Adrenal gland (tissue), 12 donors: ENCODE measurements around the gene THSD7A. TPM values are rescaled to one million over a fixed set of nuclear protein-coding genes. Genes with fewer than 3 reads are reported as not detected.

Experiments used
- DNase-seq, 7 donors: peaks; one replicate each; pipeline ENCODE4 v3.0.0-alpha.2; 2019 to 2020
- H3K27ac ChIP-seq, 5 donors: fragments of 200-600 bp; sonication (generic) in 4 of 5; 1 replicate in 3 of 5; 2 replicates in 2 of 5; pipeline versions ENCODE4 v1.5.1 to v1.8.0; 2016 to 2020; ENCODE audit warnings: mild to moderate bottlenecking in 1 of 5
- H3K27me3 ChIP-seq: fragments of 200-600 bp; 2 replicates; pipeline ENCODE4 v1.8.0; 2021
- H3K36me3 ChIP-seq, 2 donors: fragments of 200-600 bp; replicated peaks in 1 of 2; 1 replicate in 1 of 2; 2 replicates in 1 of 2; pipeline versions ENCODE4 v1.5.1 to v1.8.0; 2018 to 2022
- H3K4me1 ChIP-seq, 2 donors: fragments of 200-600 bp; replicated peaks in 1 of 2; 1 replicate in 1 of 2; 2 replicates in 1 of 2; pipeline versions ENCODE4 v1.5.1 to v1.8.0; 2018 to 2021
- H3K4me3 ChIP-seq, 4 donors: fragments of 200-600 bp; sonication (generic) in 3 of 4; one replicate each; pipeline ENCODE4 v1.5.1; 2016 to 2018
- H3K9me3 ChIP-seq, 3 donors: fragments of 200-600 bp; sonication (generic) in 1 of 3; replicated peaks in 1 of 3; 1 replicate in 2 of 3; 2 replicates in 1 of 3; pipeline versions ENCODE4 v1.5.1 to v1.8.0; 2016 to 2021
- POLR2A ChIP-seq, 2 donors: fragments of 450-650 bp; IDR thresholded peaks; one replicate each; pipeline ENCODE4 v1.6.1; 2017; ENCODE audit warnings: antibody characterized with exemption in 2 of 2, mild to moderate bottlenecking in 2 of 2, moderate library complexity in 1 of 2
- WGBS, 4 donors: extraction: QIAGEN DNeasy Blood & Tissue Kit in 2 of 4; methylation state at CpG; one replicate each; pipeline versions ENCODE4 v1.1.5 to v1.1.7; 2013 to 2017; 5-methylcytosine and 5-hydroxymethylcytosine counted together
- intact Hi-C, 2 donors: fragments of 100-400 bp; cut with DNase I; formaldehyde crosslinking; loops; one replicate each; pipeline versions ENCODE4 v1.14.1 to v1.15.0; 2022 to 2023
- polyA plus RNA-seq, 3 donors: library from polyadenylated mRNA; stranded (reverse); fragments of 200-250 nt in 2 of 3; fragments of 350-450 nt in 1 of 3; fragmentation: Illumina TruSeq in 1 of 3; extraction: RNeasy Lipid Tissue Mini Kit (QIAGEN cat#74804) in 1 of 3; gene quantifications; one replicate each; pipeline ENCODE4 v1.2.3, GENCODE V29; 2013 to 2014
- total RNA-seq, 9 donors: library from RNA; depleted of rRNA in 4 of 9; stranded (reverse); fragments of >200 nt in 4 of 9; fragments of 120-200 nt in 1 of 9; fragmentation: NEBNext Ultra II Directional in 1 of 9; extraction: Animal tissue kit (Norgen Biotek cat#: 25700) in 1 of 9; gene quantifications; one replicate each; pipeline versions ENCODE4 v1.1.0 to v1.2.4, GENCODE V29; 2013 to 2023
- TF ChIP-seq, protein P1 (sequence below), 6 experiments: fragments of 450-650 bp in 4 of 6; fragments of 200-600 bp in 2 of 6; sonication (generic) in 1 of 6; IDR thresholded peaks; 1 replicate in 5 of 6; 2 replicates in 1 of 6; pipeline versions ENCODE4 v1.5.1 to v1.8.0; 2016 to 2021; ENCODE audit warnings: antibody characterized with exemption in 6 of 6, mild to moderate bottlenecking in 2 of 6, moderate library complexity in 1 of 6
- donor health status: healthy with polysubstance abuse.
- donor health status: Bipolar disorder and iron deficiency.
- donor health status: DM: yes; HTN: yes; CAD: no.
- donor health status: DM: no; HTN: no; CAD: no.
- donor health status: DM: no; HTN: no; CAD: no.
- donor health status: DM: yes; HTN: yes; CAD: no.

The THSD7A gene
- total and polyA plus RNA-seq, 12 donors: 0.74 to 18.4 (median 4.8) TPM

DNA sequence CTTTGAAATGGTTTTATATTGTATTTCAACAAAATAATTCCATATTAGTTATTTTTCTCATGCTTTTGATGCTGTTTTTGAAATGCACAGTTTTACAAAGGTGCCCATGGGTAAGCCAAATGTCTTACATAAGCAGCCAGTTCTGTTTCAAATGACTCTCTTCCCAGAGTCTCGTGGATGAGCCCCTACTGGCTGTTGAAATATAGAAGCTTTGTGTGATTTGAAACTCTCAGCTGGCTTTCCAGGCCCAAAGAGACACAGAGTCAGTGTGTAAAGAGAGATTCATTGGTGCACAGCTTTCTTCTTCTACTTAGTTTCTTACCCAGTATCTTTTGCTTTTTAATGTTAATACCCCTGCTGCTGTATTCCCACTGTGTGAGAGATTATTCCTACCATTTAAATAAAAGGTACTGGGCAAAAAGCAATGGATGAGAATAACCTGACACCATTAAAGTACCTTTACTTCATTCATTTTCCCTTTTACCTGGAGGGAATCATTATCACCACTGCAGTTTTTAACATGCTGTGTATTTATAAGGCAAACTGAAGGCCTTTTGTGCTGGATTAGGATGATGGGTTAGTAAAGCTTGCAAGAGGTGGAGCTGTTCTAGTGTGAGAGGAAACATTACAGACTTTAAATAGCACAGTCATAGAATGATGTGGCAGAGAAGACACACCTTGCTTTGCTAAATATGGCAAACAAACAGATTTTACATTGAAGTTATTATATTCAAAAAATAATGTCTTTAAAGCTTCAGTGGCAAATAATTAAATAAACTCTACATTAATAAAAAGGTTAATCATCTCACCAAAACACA, 415.1 kb downstream of the THSD7A start:
- no peaks in the 10 kb centered on the region for H3K27me3 ChIP-seq
- H3K4me1 ChIP-seq: no peaks in the 10 kb centered on the region
- WGBS, 4 donors: 48 to 78% (median 68%) methylated on average over 1 of the region's 1 CpG
- no peak for DNase-seq
- no peaks in the 10 kb centered on the region for H3K36me3 ChIP-seq
- H3K27ac ChIP-seq: no peak overlapping the region
- intact Hi-C loops: no loop called here
- H3K9me3 ChIP-seq: no peaks in the 10 kb centered on the region
- TF ChIP-seq, protein P1, sequence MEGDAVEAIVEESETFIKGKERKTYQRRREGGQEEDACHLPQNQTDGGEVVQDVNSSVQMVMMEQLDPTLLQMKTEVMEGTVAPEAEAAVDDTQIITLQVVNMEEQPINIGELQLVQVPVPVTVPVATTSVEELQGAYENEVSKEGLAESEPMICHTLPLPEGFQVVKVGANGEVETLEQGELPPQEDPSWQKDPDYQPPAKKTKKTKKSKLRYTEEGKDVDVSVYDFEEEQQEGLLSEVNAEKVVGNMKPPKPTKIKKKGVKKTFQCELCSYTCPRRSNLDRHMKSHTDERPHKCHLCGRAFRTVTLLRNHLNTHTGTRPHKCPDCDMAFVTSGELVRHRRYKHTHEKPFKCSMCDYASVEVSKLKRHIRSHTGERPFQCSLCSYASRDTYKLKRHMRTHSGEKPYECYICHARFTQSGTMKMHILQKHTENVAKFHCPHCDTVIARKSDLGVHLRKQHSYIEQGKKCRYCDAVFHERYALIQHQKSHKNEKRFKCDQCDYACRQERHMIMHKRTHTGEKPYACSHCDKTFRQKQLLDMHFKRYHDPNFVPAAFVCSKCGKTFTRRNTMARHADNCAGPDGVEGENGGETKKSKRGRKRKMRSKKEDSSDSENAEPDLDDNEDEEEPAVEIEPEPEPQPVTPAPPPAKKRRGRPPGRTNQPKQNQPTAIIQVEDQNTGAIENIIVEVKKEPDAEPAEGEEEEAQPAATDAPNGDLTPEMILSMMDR (IDR thresholded peaks at IDR 0.05): no peak
- TF ChIP-seq POLR2A (IDR thresholded peaks at IDR 0.05): no peak
- H3K4me3 ChIP-seq: no peak overlapping the region

DNA sequence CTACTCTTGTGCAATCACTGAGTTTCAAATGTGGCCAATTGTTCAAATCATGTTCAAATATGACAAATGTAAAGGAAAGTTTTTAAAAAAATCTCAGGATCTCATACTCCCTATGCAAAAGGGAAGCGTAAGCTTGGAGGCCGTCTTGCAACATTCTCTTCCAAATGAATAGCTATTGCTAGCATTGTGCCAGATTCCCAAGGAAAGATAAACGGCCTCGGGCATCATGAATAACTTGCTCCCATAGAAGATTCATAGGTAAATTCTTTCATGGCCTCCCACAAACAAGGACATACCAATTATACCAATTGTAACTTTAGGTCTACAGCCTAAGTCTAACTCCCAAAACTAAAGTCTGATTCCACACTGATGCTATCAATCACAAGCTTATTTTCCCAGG, 416.9 kb downstream of the THSD7A start:
- Histone ChIP-seq H3K4me1 (no peaks in the 10 kb centered on the region), H3K9me3 (no peaks in the 10 kb centered on the region), H3K27ac (no peak overlapping the region), H3K27me3 (no peaks in the 10 kb centered on the region), H3K4me3 (no peak overlapping the region), H3K36me3 (no peaks in the 10 kb centered on the region)
- 90 to 92% (median 91%) methylated on average over 4 of the region's 4 CpGs for WGBS, 4 donors
- intact Hi-C loops: no loop called here
- DNase-seq: no peak
- TF ChIP-seq, protein P1 (IDR thresholded peaks at IDR 0.05): no peak
- no peak for TF ChIP-seq POLR2A (IDR thresholded peaks at IDR 0.05)

DNA sequence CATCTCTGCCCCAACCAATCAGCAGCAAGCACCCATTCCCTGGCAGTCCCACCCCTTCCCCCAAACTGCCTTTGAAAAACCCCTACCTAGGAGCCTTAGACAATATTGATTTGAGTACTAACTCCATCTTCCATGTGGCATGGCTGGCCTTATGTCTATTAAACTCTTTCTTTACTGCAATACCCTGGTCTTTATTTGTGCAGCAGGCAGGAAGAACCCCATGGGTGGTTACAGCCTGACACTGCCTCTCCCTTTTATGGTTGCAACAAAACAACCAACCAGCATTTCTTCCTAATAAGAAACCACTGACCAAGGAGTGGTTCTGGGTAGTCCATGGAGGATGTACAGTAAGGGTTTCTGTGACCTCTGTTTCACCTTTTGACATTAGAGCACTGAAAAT, 418.1 kb downstream of the THSD7A start:
- intact Hi-C loops: no loop called here
- Histone ChIP-seq H3K4me1 (no peaks in the 10 kb centered on the region), H3K27ac (no peak overlapping the region), H3K36me3 (no peaks in the 10 kb centered on the region), H3K9me3 (no peaks in the 10 kb centered on the region), H3K27me3 (no peaks in the 10 kb centered on the region), H3K4me3 (no peak overlapping the region)
- TF ChIP-seq POLR2A (IDR thresholded peaks at IDR 0.05): no peak
- TF ChIP-seq, protein P1 (IDR thresholded peaks at IDR 0.05): no peak
- DNase-seq: no peak

DNA sequence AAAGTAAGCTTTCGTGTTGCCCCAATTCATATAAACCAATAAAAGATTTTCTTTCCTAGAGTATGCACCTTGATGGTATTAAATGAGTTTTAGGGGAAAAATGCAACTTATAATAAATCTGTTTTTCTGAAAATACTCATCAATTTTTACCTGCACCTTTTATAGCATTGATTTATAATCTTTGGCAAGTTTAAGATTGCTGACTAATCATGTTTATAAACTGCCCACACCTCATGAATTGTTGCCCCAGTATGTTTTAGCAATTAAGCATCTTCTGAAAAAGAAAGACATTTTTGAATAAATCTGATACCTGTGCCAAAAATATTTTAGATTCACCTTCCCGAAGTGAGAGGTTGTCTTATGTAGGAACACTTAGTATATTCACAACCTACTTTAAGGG, 420.0 kb downstream of the THSD7A start:
- intact Hi-C loops: no loop called here
- WGBS, 4 donors: 89 to 97% (median 96%) methylated on average over 2 of the region's 2 CpGs
- Histone ChIP-seq H3K9me3 (no peaks in the 10 kb centered on the region), H3K4me1 (no peaks in the 10 kb centered on the region), H3K27ac (no peak overlapping the region), H3K36me3 (no peaks in the 10 kb centered on the region), H3K4me3 (no peak overlapping the region), H3K27me3 (no peaks in the 10 kb centered on the region)
- no peak for DNase-seq
- TF ChIP-seq POLR2A (IDR thresholded peaks at IDR 0.05): no peak
- TF ChIP-seq, protein P1 (IDR thresholded peaks at IDR 0.05): no peak
